Sigmoid colon (tissue), 4 donors: ENCODE data around the gene BID.

Experiments used
- POLR2AphosphoS5 ChIP-seq, 4 donors: sonication (generic); formaldehyde crosslinking; IDR thresholded peaks; one replicate each; pipeline ENCODE4 v1.6.1; 2017; ENCODE audit warnings: antibody characterized with exemption in 4 of 4
- TF ChIP-seq, protein P1 (sequence below), 4 experiments: fragments of 450-650 bp in 3 of 4; fragments of 200-600 bp in 1 of 4; IDR thresholded peaks; one replicate each; pipeline ENCODE4 v1.5.1; 2016 to 2019; ENCODE audit warnings: antibody characterized with exemption in 4 of 4, mild to moderate bottlenecking in 3 of 4, moderate library complexity in 2 of 4

DNA sequence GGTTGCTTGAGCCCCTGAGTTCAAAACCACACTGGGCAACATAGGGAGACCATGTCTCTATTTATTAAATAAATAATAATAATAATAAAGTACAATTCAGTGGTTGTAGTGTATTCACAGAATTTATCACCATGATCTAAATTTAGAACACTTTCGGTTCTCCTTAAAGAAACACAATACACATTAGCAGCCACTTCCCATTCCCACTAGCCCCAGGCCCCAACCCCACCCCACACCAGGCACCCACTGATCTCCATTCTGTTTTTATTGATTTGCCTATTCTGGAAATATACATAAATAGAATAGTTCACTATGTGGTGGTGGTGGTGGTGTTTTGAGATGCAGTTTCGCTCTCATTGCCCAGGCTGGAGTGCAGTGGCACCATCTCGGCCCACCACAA, 90.0 kb downstream of the BID start:
- TF ChIP-seq, protein P1, sequence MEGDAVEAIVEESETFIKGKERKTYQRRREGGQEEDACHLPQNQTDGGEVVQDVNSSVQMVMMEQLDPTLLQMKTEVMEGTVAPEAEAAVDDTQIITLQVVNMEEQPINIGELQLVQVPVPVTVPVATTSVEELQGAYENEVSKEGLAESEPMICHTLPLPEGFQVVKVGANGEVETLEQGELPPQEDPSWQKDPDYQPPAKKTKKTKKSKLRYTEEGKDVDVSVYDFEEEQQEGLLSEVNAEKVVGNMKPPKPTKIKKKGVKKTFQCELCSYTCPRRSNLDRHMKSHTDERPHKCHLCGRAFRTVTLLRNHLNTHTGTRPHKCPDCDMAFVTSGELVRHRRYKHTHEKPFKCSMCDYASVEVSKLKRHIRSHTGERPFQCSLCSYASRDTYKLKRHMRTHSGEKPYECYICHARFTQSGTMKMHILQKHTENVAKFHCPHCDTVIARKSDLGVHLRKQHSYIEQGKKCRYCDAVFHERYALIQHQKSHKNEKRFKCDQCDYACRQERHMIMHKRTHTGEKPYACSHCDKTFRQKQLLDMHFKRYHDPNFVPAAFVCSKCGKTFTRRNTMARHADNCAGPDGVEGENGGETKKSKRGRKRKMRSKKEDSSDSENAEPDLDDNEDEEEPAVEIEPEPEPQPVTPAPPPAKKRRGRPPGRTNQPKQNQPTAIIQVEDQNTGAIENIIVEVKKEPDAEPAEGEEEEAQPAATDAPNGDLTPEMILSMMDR (IDR thresholded peaks at IDR 0.05) = no peak
- no peak for TF ChIP-seq POLR2AphosphoS5 (IDR thresholded peaks at IDR 0.05)
